ENCODE measurements around the gene FOXL1.

- TF ChIP-seq CTCF (IDR thresholded peaks at IDR 0.05 in 2 of 3, conservative IDR thresholded peaks at IDR 0.05 in 1 of 3; ENCODE audit: borderline replicate concordance in 1 of 3, insufficient read depth in 1 of 3, low read depth in 2 of 3, low read length in 2 of 3) (no peak), POLR2A (IDR thresholded peaks at IDR 0.05; ENCODE audit: borderline replicate concordance, extremely low read depth, insufficient read depth, insufficient read length) (no peak)
Observed at GRCh38 chr16:86625821-86626220, 47.5 kb downstream of the FOXL1 start.

Measured in HCT116 (cell line).